Frontal cortex (tissue), 4 donors: Measurements from ENCODE around the gene NXPH4. TPM values are rescaled to one million over a fixed set of nuclear protein-coding genes. Genes with fewer than 3 reads are reported as not detected.
A peak's percentile ranks its signal among the peaks of the same experiment; 100 is the strongest.

ENCODE experiments used
- DNase-seq, 2 donors: peaks; one replicate each; pipeline ENCODE4 v3.0.0; 2012; ENCODE audit warnings: low spot score in 2 of 2
- FAIRE-seq: peaks from 2 replicates; lab custom pipeline; 2012; peaks lifted over from hg19 to GRCh38; lab: Jason Lieb, UNC
- total RNA-seq: library from RNA; depleted of rRNA; stranded (reverse); fragments of >200 nt; gene quantifications from one replicate; pipeline ENCODE4 v1.2.3, GENCODE V29; 2014
- donor health status: control.
- donor health status: control.
- donor health status: control.

NXPH4 gene
- total RNA-seq, 1 donor from 2014 or later = 0.82 TPM

- no peak for FAIRE-seq
- no peak for DNase-seq
Observed at GRCh38 chr12:57229046-57229633, 12.5 kb downstream of the NXPH4 start.

DNA sequence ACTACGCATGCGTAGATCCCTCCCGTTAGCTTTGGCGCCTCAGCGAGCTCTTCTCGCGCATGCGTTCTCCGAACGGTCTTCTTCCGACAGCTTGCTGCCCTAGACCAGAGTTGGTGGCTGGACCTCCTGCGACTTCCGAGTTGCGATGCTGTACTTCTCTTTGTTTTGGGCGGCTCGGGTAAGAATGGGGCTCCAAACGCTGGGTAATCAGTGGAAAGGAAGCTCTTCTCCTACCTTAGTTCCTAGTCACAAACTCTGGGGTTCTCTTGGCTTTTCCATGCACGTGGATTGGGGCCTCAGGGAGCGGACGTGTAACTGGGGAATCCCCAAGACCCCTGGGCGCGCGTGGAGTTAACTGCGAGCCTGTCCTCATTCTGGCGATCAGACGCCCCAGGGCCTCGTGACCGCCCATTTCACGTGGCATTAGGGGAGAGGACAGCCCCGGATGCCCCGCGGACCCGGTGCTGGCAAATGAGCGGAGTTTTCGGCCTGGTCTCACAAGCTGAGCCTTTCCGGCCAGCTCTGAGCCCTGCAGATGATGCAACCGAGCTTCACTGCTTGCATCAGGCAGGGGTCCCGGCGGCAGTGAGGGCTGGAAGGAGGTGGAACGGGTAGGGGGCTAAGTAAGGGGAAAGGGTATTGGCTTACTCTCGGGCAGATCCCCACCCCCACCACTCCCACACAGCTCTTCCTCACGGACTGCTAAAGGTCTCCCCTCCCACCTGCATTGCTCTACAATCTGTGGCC lies 13.2 kb downstream of the NXPH4 start, which contains the start of gene SHMT2:
TSS of gene SHMT2 (plus strand) at position 78 of the 747 bp plus-strand sequence. CDS start at position 146, 68 bp downstream.
- FAIRE-seq (no peak), DNase-seq (peak; percentile 92 to 96)

DNA sequence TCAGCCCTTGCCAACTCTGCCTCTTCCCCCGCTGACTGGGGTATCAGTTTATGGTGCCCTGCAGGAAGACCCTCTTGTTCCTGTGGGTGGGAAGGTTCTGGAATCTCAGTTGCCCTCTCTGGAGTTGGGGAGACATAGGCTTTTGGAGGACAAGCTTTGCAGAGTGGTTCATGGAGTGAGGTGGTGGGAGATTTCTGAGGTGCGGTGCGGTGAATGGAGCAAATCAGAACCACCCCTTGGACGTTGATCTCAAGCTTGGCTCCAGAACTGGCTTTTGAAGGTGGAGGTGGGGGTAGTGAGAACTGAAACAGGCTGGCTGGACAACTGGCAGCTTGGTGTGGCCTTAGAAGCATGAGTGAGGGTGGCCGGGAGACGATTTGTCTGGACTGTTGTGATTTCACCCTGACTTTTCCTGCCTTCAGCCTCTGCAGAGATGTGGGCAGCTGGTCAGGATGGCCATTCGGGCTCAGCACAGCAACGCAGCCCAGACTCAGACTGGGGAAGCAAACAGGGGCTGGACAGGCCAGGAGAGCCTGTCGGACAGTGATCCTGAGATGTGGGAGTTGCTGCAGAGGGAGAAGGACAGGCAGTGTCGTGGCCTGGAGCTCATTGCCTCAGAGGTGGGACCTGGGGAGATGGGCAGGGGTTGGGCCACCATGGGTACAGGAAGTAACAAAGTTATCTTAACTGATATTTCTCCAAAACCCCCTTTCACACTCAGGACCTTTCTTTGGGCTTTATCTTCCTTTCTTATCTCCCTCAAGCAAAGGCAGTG lies 14.0 kb downstream of the NXPH4 start:
- FAIRE-seq = no peak
- DNase-seq = no peak

DNA sequence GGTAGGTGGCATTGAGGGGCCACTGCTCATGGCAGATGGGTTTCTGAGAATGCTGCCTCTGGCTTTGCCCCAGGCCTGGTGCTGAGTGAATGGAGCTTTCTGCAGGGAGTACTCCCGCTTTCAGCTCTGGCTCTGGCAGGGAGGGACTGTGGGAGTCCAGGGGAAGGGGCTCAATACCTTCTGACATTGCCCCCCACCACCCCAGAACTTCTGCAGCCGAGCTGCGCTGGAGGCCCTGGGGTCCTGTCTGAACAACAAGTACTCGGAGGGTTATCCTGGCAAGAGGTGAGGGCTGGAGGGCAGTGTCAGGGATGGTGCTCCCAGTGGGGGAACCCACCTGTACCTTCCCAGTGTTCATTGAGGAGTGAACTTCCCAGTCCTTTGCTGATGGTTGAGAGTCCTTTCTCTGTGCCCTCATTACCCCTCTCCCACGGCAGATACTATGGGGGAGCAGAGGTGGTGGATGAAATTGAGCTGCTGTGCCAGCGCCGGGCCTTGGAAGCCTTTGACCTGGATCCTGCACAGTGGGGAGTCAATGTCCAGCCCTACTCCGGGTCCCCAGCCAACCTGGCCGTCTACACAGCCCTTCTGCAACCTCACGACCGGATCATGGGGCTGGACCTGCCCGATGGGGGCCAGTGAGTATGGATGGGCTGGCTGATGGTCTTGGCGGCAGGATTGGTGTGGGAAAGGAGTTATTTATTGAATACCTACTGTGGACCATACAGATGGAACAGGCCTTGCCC lies 14.9 kb downstream of the NXPH4 start:
- DNase-seq = no peak
- FAIRE-seq = no peak

- FAIRE-seq (no peak), DNase-seq (no peak)
Observed at GRCh38 chr12:57232156-57232756, 15.7 kb downstream of the NXPH4 start.

GRCh38 chr12:57233357-57234232 lies 17.0 kb downstream of the NXPH4 start:
- FAIRE-seq = no peak
- no peak for DNase-seq

- DNase-seq (no peak), FAIRE-seq (no peak)
Observed at GRCh38 chr12:57234233-57234570, 17.6 kb downstream of the NXPH4 start.

DNA sequence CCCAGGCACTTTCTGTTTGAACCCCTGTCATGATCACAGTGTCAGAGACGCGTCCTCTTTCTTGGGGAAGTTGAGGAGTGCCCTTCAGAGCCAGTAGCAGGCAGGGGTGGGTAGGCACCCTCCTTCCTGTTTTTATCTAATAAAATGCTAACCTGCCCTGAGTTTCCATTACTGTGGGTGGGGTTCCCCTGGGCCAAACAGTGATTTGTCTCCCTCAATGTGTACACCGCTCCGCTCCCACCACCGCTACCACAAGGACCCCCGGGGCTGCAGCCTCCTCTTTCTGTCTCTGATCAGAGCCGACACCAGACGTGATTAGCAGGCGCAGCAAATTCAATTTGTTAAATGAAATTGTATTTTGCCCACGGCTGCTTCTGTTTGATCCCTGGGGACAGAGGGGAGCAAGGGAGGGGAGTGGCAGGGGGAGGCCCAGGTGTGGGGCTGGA lies 18.0 kb downstream of the NXPH4 start:
- DNase-seq (no peak), FAIRE-seq (no peak)

DNA sequence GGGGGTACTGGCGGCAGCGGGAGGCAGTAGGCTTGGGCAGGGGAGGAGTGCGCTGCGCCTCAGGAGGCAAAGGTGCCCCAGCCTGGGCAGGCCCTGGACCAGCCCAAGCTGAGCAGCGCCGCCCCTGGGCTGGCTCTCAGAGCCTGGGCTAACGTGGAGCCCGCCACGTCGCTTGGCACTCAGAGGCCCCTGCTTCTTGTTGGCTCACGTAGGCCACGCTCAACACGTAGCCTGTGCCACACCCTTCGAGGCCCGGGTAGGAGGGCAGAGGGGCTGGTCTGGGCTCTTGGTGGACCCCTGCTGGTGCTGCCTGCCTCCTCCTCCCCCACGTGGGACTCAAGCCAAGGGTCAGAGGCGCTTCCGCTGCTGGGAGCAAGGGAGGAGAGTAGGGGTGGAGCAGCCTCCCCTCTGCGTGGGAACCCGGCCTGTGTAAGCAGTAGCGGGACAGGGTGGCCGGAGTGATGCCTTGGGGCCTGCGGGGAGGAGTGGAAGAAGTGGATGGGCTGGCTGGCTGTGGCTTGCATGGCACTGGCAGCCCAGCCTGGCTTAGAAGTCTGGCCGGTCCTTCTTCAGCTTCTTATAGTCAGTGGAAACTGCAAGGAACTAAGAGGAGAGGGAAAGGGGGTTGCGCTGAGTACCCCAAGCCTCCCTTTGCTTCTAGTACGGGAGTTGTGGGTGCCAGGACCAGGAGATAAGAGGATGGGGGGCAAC lies 18.6 kb downstream of the NXPH4 start:
- DNase-seq (no peak), FAIRE-seq (no peak)

DNA sequence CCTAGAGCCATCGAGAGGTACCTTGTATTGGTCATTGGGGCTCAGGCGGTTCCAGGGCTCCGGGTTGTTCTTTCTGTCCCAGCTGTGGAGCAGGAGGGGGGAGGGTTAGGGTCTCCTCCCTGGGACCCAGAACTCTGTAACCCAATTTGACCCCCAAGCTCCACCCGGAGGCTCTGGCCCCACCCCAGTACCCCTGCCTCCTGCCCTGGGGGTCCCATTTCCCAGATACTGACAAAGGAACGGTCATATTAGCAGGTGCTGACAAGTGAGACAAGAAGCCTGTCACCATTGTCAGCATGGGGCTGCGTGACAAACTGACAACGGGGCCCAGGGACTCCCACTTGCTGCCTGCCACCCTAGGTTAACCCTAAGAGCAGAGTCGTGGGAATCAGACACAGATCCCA lies 19.1 kb downstream of the NXPH4 start:
- FAIRE-seq (no peak), DNase-seq (no peak)

DNA sequence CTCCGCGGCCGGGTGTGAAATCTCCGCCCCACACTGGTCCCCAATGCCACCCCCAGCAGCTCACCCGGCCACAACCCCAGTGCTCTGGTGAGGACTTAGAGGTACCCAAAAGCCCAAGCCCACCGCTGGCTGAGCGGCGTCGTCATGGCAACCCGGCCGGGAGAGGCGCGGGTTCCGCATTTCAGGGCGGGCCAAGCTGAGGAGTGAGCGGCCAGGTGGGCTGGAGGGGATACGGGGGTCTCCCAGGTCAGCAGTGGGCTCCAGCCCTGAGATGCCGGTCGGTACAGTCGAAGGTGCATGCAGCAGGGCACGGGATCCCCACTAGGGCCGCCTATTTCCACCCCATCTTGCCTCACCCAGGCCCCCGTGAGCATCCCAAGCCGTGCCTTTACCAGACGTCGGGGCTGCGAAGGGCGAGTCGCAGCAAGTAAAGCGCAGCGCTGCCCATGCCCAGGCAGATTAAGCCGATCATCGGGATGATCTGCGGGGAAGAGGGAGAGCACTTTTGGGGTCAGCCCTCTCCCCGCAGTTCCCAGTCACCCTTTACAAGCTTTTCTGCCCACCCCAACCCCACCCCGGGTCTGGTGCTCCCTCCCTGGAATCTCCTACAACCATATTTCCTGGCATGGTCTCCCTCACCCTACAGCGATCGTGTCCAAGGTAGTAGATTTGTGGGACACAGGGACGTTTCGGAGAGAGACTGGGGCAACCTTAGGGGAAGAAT lies 19.8 kb downstream of the NXPH4 start:
- FAIRE-seq (no peak), DNase-seq (no peak)

DNA sequence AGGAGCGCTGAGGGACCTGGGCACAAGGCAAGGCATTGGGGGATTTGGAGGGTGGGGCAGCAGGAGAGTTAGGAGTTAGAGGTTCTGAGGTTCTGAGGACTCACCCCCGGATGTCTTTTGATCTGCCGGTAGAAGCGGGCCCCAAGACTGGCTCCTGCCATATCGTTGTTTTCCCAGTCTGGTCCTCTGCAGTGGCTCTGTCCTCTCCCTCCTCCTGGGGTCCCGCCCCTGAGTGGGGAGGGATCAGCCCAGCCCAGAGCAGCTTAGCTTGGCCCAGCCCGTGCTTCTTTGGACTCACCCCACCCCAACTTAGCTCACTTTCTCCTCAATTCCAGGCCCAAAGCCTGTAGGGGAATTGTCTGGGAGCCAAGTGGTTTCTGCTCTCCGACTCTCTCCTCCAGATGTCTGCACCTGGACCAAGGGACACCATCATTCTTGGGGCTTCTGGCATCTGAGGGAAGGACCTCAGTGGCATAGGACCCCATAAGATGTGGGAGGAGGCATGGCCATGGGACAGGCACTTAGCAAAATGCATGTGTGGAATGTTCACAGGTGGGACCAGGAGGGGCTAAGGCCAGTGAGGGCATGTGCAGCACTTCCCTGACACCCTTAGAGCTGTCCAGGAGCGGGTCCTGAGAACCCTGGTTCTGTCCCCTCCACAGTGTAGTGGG lies 20.5 kb downstream of the NXPH4 start:
- FAIRE-seq (no peak), DNase-seq (no peak)

DNA sequence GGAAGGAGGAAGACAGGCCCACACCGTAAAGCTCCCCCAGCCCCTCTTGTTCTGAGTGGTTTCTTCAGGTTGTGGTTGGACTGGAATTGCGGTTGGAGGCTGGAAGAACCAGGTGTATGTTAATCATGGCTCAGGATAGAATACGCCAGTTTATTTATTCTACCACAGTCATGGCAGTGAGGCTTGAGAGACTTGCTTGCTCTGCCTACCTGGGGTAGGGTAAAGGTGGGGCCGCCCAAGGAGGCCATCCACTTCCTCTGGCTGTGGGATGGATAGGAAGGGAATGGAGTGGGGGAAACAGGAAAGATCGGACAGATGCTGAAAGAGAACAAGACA lies 21.0 kb downstream of the NXPH4 start:
- FAIRE-seq (no peak), DNase-seq (no peak)

- no peak for DNase-seq
- FAIRE-seq = no peak
Observed at GRCh38 chr12:57237932-57238853, 21.6 kb downstream of the NXPH4 start.

GRCh38 chr12:57238854-57239554 lies 22.4 kb downstream of the NXPH4 start:
- DNase-seq (peak; percentile 92 to 98), FAIRE-seq (no peak)
